Measurements from ENCODE around the gene TBC1D9.

TBC1D9 gene

GRCh38 chr4:140679576-140679975 is 76.6 kb downstream of the TBC1D9 start:
- H3K27me3 Mint-ChIP-seq, result peaks cover 22% of the 10 kb centered on the region
- H3K9me3 Mint-ChIP-seq, result no peaks in the 10 kb centered on the region
- no peak overlapping the region for H3K4me3 Mint-ChIP-seq
- no peak for DNase-seq
- H3K27ac Mint-ChIP-seq, result no peak overlapping the region
- H3K4me1 Mint-ChIP-seq (ENCODE audit: low read depth), result peaks cover 5% of the 10 kb centered on the region
- H3K36me3 Mint-ChIP-seq (ENCODE audit: low read depth), result no peaks in the 10 kb centered on the region

GRCh38 chr4:140675599-140676231 is 80.5 kb downstream of the TBC1D9 start:
- Mint-ChIP-seq H3K36me3 (ENCODE audit: low read depth) (no peaks in the 10 kb centered on the region), H3K9me3 (no peaks in the 10 kb centered on the region), H3K4me3 (no peak overlapping the region), H3K4me1 (ENCODE audit: low read depth) (peaks cover 5% of the 10 kb centered on the region), H3K27me3 (peaks cover 14% of the 10 kb centered on the region), H3K27ac (no peak overlapping the region)
- no peak for DNase-seq

GRCh38 chr4:140673729-140674128 is 82.5 kb downstream of the TBC1D9 start:
- Mint-ChIP-seq H3K9me3 (no peaks in the 10 kb centered on the region), H3K27ac (no peak overlapping the region), H3K4me3 (no peak overlapping the region), H3K27me3 (peaks cover 8% of the 10 kb centered on the region), H3K4me1 (ENCODE audit: low read depth) (peaks cover 5% of the 10 kb centered on the region), H3K36me3 (ENCODE audit: low read depth) (no peaks in the 10 kb centered on the region)
- no peak for DNase-seq

GRCh38 chr4:140672416-140672815 is 83.8 kb downstream of the TBC1D9 start:
- no peak overlapping the region for H3K4me3 Mint-ChIP-seq
- no peaks in the 10 kb centered on the region for H3K27me3 Mint-ChIP-seq
- no peaks in the 10 kb centered on the region for H3K36me3 Mint-ChIP-seq (ENCODE audit: low read depth)
- peaks cover 5% of the 10 kb centered on the region for H3K4me1 Mint-ChIP-seq (ENCODE audit: low read depth)
- no peaks in the 10 kb centered on the region for H3K9me3 Mint-ChIP-seq
- DNase-seq, result no peak
- no peak overlapping the region for H3K27ac Mint-ChIP-seq

- Mint-ChIP-seq H3K27me3 (peaks cover 4% of the 10 kb centered on the region), H3K4me1 (ENCODE audit: low read depth) (peaks cover 3% of the 10 kb centered on the region), H3K4me3 (no peak overlapping the region), H3K36me3 (ENCODE audit: low read depth) (no peaks in the 10 kb centered on the region), H3K9me3 (no peaks in the 10 kb centered on the region), H3K27ac (no peak overlapping the region)
- DNase-seq, result no peak
These were observed 88.1 kb downstream of the TBC1D9 start for GRCh38 chr4:140668111-140668510.

- peaks cover 9% of the 10 kb centered on the region for H3K27me3 Mint-ChIP-seq
- no peak for DNase-seq
- H3K4me1 Mint-ChIP-seq (ENCODE audit: low read depth), result peaks cover 3% of the 10 kb centered on the region
- no peak overlapping the region for H3K27ac Mint-ChIP-seq
- no peaks in the 10 kb centered on the region for H3K36me3 Mint-ChIP-seq (ENCODE audit: low read depth)
- no peaks in the 10 kb centered on the region for H3K9me3 Mint-ChIP-seq
- H3K4me3 Mint-ChIP-seq, result no peak overlapping the region
These were observed 89.1 kb downstream of the TBC1D9 start for GRCh38 chr4:140666889-140667614.

- peaks cover under 1% of the 10 kb centered on the region for H3K4me1 Mint-ChIP-seq (ENCODE audit: low read depth)
- no peaks in the 10 kb centered on the region for H3K36me3 Mint-ChIP-seq (ENCODE audit: low read depth)
- peaks cover 19% of the 10 kb centered on the region for H3K27me3 Mint-ChIP-seq
- no peak for DNase-seq
- H3K4me3 Mint-ChIP-seq, result no peak overlapping the region
- H3K9me3 Mint-ChIP-seq, result no peaks in the 10 kb centered on the region
- H3K27ac Mint-ChIP-seq, result no peak overlapping the region
These were observed 93.9 kb downstream of the TBC1D9 start for GRCh38 chr4:140662082-140662869.

GRCh38 chr4:140661550-140661949 is 94.6 kb downstream of the TBC1D9 start:
- Mint-ChIP-seq H3K4me3 (no peak overlapping the region), H3K36me3 (ENCODE audit: low read depth) (no peaks in the 10 kb centered on the region), H3K4me1 (ENCODE audit: low read depth) (no peaks in the 10 kb centered on the region), H3K9me3 (no peaks in the 10 kb centered on the region), H3K27ac (no peak overlapping the region), H3K27me3 (peaks cover 22% of the 10 kb centered on the region)
- no peak for DNase-seq

- no peaks in the 10 kb centered on the region for H3K36me3 Mint-ChIP-seq (ENCODE audit: low read depth)
- no peaks in the 10 kb centered on the region for H3K9me3 Mint-ChIP-seq
- H3K27me3 Mint-ChIP-seq, result peaks cover 22% of the 10 kb centered on the region
- no peak for DNase-seq
- H3K4me1 Mint-ChIP-seq (ENCODE audit: low read depth), result no peaks in the 10 kb centered on the region
- no peak overlapping the region for H3K27ac Mint-ChIP-seq
- H3K4me3 Mint-ChIP-seq, result no peak overlapping the region
These were observed 96.1 kb downstream of the TBC1D9 start for GRCh38 chr4:140659943-140660700.

- no peak overlapping the region for H3K4me3 Mint-ChIP-seq
- H3K4me1 Mint-ChIP-seq (ENCODE audit: low read depth), result no peaks in the 10 kb centered on the region
- H3K27me3 Mint-ChIP-seq, result peaks cover 12% of the 10 kb centered on the region
- H3K27ac Mint-ChIP-seq, result no peak overlapping the region
- DNase-seq, result no peak
- H3K9me3 Mint-ChIP-seq, result no peaks in the 10 kb centered on the region
- H3K36me3 Mint-ChIP-seq (ENCODE audit: low read depth), result no peaks in the 10 kb centered on the region
These were observed 101.7 kb downstream of the TBC1D9 start for GRCh38 chr4:140654495-140654814.

- Mint-ChIP-seq H3K36me3 (ENCODE audit: low read depth) (no peaks in the 10 kb centered on the region), H3K4me3 (no peak overlapping the region), H3K27ac (no peak overlapping the region), H3K9me3 (no peaks in the 10 kb centered on the region), H3K27me3 (peaks cover 12% of the 10 kb centered on the region), H3K4me1 (ENCODE audit: low read depth) (no peaks in the 10 kb centered on the region)
- no peak for DNase-seq
These were observed 102.3 kb downstream of the TBC1D9 start for GRCh38 chr4:140653718-140654494.

- Mint-ChIP-seq H3K4me3 (no peak overlapping the region), H3K9me3 (no peaks in the 10 kb centered on the region), H3K27ac (no peak overlapping the region), H3K36me3 (ENCODE audit: low read depth) (no peaks in the 10 kb centered on the region), H3K4me1 (ENCODE audit: low read depth) (no peaks in the 10 kb centered on the region), H3K27me3 (peaks cover 9% of the 10 kb centered on the region)
- no peak for DNase-seq
These were observed 103.6 kb downstream of the TBC1D9 start for GRCh38 chr4:140652601-140653000.

- no peak for DNase-seq
- H3K4me1 Mint-ChIP-seq (ENCODE audit: low read depth), result no peaks in the 10 kb centered on the region
- H3K4me3 Mint-ChIP-seq, result no peak overlapping the region
- H3K36me3 Mint-ChIP-seq (ENCODE audit: low read depth), result no peaks in the 10 kb centered on the region
- H3K27ac Mint-ChIP-seq, result no peak overlapping the region
- H3K27me3 Mint-ChIP-seq, result peaks cover 4% of the 10 kb centered on the region
- H3K9me3 Mint-ChIP-seq, result no peaks in the 10 kb centered on the region
These were observed 107.4 kb downstream of the TBC1D9 start for GRCh38 chr4:140648716-140649308.

Data from activated T-cell treated with anti-CD3 and anti-CD28 coated beads, Interleukin-2, amount 50 U/mL, for 24 hours (primary cell).